Urinary bladder (tissue), 4 donors: ENCODE data around the gene SORBS1. TPM values are rescaled to one million over a fixed set of nuclear protein-coding genes. Genes with fewer than 3 reads are reported as not detected.

Source experiments
- DNase-seq: peaks from one replicate; pipeline ENCODE4 v3.0.0-alpha.2; 2015; ENCODE audit errors: extremely low spot score
- H3K27ac ChIP-seq: one replicate; pipeline ENCODE4 v1.5.1; 2013; ENCODE audit warnings: low read depth, mild to moderate bottlenecking, moderate library complexity
- H3K36me3 ChIP-seq: one replicate; pipeline ENCODE4 v1.6.1; 2013; ENCODE audit warnings: mild to moderate bottlenecking, moderate library complexity; ENCODE audit not compliant: insufficient read depth
- H3K4me1 ChIP-seq: one replicate; pipeline ENCODE4 v1.6.1; 2013; ENCODE audit warnings: mild to moderate bottlenecking, moderate library complexity; ENCODE audit not compliant: insufficient read depth
- H3K4me3 ChIP-seq: one replicate; pipeline ENCODE4 v1.5.1; 2013; ENCODE audit warnings: low read depth, low read length
- WGBS: extraction: QIAGEN DNeasy Blood & Tissue Kit; methylation state at CpG from one replicate; pipeline ENCODE4 v1.1.7; 2013; 5-methylcytosine and 5-hydroxymethylcytosine counted together
- polyA plus RNA-seq: library from polyadenylated mRNA; stranded (reverse); fragments of 200-250 nt; gene quantifications from one replicate; pipeline ENCODE4 v1.2.3, GENCODE V29; 2013
- total RNA-seq: library from RNA; depleted of rRNA; stranded (reverse); fragments of >200 nt; gene quantifications from one replicate; pipeline ENCODE4 v1.2.3, GENCODE V29; 2014
- donor health status: healthy with polysubstance abuse.
- donor health status: healthy.

Gene SORBS1
- total and polyA plus RNA-seq, 2 donors, result 297 to 697 TPM

GRCh38 chr10:95540514-95541052 is 20.6 kb downstream of the SORBS1 start:
- no peaks in the 10 kb centered on the region for H3K36me3 ChIP-seq
- no peak for DNase-seq
- H3K4me1 ChIP-seq, result no peaks in the 10 kb centered on the region
- H3K27ac ChIP-seq, result no peak overlapping the region
- H3K4me3 ChIP-seq, result no peak overlapping the region
- 68% methylated on average over 2 of the region's 2 CpGs for WGBS

- no peak for DNase-seq
- Histone ChIP-seq H3K4me1 (no peaks in the 10 kb centered on the region), H3K4me3 (no peak overlapping the region), H3K27ac (no peak overlapping the region), H3K36me3 (no peaks in the 10 kb centered on the region)
- WGBS, result 55% methylated on average over 7 of the region's 7 CpGs
Observed at GRCh38 chr10:95539560-95540284, 21.4 kb downstream of the SORBS1 start.

- Histone ChIP-seq H3K4me1 (no peaks in the 10 kb centered on the region), H3K4me3 (no peak overlapping the region), H3K27ac (no peak overlapping the region), H3K36me3 (no peaks in the 10 kb centered on the region)
- WGBS, result 54% methylated on average over 5 of the region's 5 CpGs
- DNase-seq, result no peak
Observed at GRCh38 chr10:95538412-95538811, 22.8 kb downstream of the SORBS1 start.

GRCh38 chr10:95537542-95537927 is 23.6 kb downstream of the SORBS1 start:
- 78% methylated on average over 4 of the region's 4 CpGs for WGBS
- no peak overlapping the region for H3K27ac ChIP-seq
- H3K4me3 ChIP-seq, result no peak overlapping the region
- no peaks in the 10 kb centered on the region for H3K4me1 ChIP-seq
- no peak for DNase-seq
- no peaks in the 10 kb centered on the region for H3K36me3 ChIP-seq

DNA sequence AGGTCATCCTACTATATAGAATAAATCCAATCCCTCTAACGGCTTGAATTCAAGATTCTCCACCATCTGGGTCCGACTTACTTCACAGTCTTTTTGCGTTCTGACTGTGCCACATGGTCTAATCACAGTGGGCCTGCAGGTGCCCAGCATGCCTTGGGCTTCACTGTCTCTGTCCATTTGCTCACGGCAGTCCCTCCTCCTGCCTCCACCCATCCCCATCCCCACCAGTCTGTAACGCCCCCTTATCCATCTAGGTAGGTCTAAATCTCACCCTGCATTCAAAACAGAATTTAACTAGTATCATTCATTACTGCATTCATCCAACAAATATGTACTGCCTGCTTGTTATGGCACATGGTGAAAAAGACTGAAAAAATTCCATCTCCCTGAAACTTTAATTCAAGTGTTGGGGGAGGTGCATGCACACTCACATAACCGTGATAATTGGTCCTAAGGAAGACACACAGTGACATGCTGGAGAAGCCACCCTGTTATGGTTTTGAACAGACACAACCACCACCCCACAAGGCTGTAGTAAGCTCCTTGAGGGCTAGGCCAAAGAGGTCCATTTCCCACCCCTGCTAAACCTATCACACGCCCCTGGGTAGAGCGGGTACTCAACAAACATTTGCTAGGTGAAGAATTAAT is 24.2 kb downstream of the SORBS1 start:
- no peaks in the 10 kb centered on the region for H3K36me3 ChIP-seq
- no peak overlapping the region for H3K4me3 ChIP-seq
- H3K27ac ChIP-seq, result peak overlapping the region; percentile 42
- H3K4me1 ChIP-seq, result no peaks in the 10 kb centered on the region
- 71% methylated on average over 8 of the region's 8 CpGs for WGBS
- DNase-seq, result no peak

DNA sequence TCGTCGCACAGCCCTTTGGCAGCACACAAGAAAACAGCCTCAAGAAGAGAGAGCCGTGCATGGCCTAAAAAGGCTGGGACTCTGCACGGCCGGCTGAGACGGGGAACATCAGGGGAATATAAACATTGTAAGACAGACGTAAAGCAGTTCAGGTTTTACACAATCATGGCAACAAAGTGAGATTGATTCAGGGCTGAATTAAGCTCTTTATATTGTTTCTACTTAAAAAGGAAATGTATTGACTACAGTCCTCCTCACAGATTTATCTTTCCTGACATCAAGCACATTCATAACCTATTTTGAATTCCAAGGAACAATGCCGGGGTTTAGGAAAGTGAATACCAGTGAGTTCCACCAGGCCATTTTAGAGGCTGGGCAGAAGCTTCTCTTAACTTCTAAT is 25.2 kb downstream of the SORBS1 start:
- no peaks in the 10 kb centered on the region for H3K4me1 ChIP-seq
- no peaks in the 10 kb centered on the region for H3K36me3 ChIP-seq
- H3K27ac ChIP-seq, result no peak overlapping the region
- WGBS, result 27% methylated on average over 8 of the region's 8 CpGs
- H3K4me3 ChIP-seq, result no peak overlapping the region
- DNase-seq, result no peak

DNA sequence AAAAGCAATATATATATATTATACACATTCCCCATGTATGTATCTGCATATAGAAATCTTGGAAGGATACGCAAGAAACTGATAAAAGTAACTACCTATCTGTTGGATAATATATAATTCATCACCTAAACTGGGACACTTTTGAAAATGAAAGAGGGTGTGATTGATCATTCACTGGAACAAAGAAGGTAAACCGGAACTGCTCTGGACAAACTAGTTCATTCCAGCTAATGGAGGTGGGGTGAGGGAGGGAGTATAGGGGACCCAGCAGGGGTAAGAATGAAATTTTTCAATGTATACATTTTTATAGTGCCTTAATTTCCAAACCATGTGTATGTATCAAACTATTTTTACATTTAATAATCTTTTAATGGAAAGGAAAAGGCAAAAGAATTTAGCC is 25.6 kb downstream of the SORBS1 start:
- 65% methylated on average over 2 of the region's 2 CpGs for WGBS
- Histone ChIP-seq H3K4me3 (no peak overlapping the region), H3K36me3 (no peaks in the 10 kb centered on the region), H3K4me1 (no peaks in the 10 kb centered on the region), H3K27ac (no peak overlapping the region)
- DNase-seq, result no peak

- Histone ChIP-seq H3K4me1 (no peaks in the 10 kb centered on the region), H3K27ac (no peak overlapping the region), H3K4me3 (no peak overlapping the region), H3K36me3 (no peaks in the 10 kb centered on the region)
- 47% methylated on average over 6 of the region's 6 CpGs for WGBS
- DNase-seq, result no peak
Observed at GRCh38 chr10:95533590-95533989, 27.6 kb downstream of the SORBS1 start.

GRCh38 chr10:95532536-95532935 is 28.6 kb downstream of the SORBS1 start:
- H3K4me3 ChIP-seq, result no peak overlapping the region
- H3K27ac ChIP-seq, result no peak overlapping the region
- H3K4me1 ChIP-seq, result no peaks in the 10 kb centered on the region
- 89% methylated on average over 2 of the region's 2 CpGs for WGBS
- no peaks in the 10 kb centered on the region for H3K36me3 ChIP-seq
- no peak for DNase-seq

GRCh38 chr10:95531994-95532399 is 29.2 kb downstream of the SORBS1 start:
- H3K27ac ChIP-seq, result no peak overlapping the region
- no peak for DNase-seq
- H3K36me3 ChIP-seq, result no peaks in the 10 kb centered on the region
- WGBS, result 52% methylated on average over 2 of the region's 2 CpGs
- no peaks in the 10 kb centered on the region for H3K4me1 ChIP-seq
- no peak overlapping the region for H3K4me3 ChIP-seq

DNA sequence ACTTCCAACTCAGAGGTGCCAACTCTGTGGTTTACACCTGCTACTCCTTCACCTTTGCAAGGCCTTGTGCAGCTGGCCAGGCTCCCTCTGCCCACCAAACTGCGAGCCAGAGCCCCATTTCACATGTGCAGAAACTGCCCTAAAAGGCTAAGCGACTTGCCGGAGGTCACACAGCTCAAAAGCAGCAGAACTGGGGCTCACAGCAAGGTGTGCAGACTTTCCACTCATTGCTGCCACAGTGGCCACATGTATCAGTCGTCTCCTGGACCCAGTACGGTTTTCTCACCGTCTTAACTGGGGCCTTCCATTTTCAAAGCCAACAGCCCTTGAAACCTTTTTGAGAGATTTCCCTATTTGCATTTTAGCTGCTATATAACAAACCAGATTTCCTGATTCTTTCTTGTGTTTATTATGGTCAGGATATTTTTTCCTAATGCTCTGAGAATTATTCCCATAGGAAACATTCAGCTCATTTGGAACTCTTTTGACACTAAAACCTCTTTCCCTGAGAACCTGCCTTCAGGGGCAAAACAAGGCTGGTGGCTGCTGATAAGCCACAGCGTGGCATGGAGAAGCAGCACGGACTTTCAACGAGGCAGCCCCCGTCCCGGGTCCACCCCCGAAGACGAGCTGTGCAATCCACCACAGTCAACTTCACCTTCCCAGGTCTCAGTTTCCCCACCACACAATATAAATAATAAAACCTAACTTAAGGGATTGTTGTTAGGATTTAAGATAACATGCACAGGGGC is 29.9 kb downstream of the SORBS1 start:
- no peak for DNase-seq
- Histone ChIP-seq H3K4me1 (no peaks in the 10 kb centered on the region), H3K36me3 (no peaks in the 10 kb centered on the region), H3K27ac (no peak overlapping the region), H3K4me3 (no peak overlapping the region)
- 49% methylated on average over 13 of the region's 13 CpGs for WGBS

DNA sequence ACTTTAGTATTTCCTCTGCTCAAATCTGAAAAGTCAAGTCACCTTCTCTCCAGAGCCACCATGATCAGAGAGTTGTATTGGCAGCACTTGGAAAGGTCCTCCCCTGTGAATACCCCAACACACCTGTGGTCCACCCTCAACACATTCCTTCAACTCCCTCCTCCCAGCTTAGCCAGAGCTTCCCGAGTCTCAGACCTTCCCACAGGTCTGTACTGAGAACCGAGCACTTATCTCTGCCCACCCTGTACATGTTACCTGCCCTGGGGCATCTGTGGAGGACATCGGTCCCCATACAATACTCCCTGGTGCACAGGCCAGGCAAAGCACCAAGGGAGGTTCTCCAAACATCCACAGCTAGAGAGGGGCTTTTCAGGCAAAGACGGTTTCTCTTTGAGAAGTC is 30.6 kb downstream of the SORBS1 start:
- Histone ChIP-seq H3K36me3 (no peaks in the 10 kb centered on the region), H3K4me1 (no peaks in the 10 kb centered on the region), H3K27ac (no peak overlapping the region), H3K4me3 (no peak overlapping the region)
- DNase-seq, result no peak
- 71% methylated on average over 4 of the region's 4 CpGs for WGBS

- H3K4me3 ChIP-seq, result no peak overlapping the region
- H3K36me3 ChIP-seq, result no peaks in the 10 kb centered on the region
- DNase-seq, result no peak
- no peak overlapping the region for H3K27ac ChIP-seq
- H3K4me1 ChIP-seq, result no peaks in the 10 kb centered on the region
- 83% methylated on average over 2 of the region's 2 CpGs for WGBS
Observed at GRCh38 chr10:95530029-95530428, 31.1 kb downstream of the SORBS1 start.

- DNase-seq, result no peak
- H3K4me1 ChIP-seq, result no peaks in the 10 kb centered on the region
- no peak overlapping the region for H3K4me3 ChIP-seq
- H3K27ac ChIP-seq, result no peak overlapping the region
- 72% methylated on average over 7 of the region's 7 CpGs for whole genome bisulfite sequencing
- no peaks in the 10 kb centered on the region for H3K36me3 ChIP-seq
Observed at GRCh38 chr10:95526044-95526443, 35.1 kb downstream of the SORBS1 start.
